NCI-H2029 treated with DMSO at 0.1 percent for 48 hours (cell line): ENCODE results near the gene RXFP4.

Experiments used
- DNase-seq: peaks from one replicate; lab custom pipeline; 2025; lab: John Stamatoyannopoulos, UW

Gene RXFP4

GRCh38 chr1:155931332-155932038, 10.0 kb upstream of the RXFP4 start:
- no peak for DNase-seq

GRCh38 chr1:155932081-155932480, 9.4 kb upstream of the RXFP4 start:
- DNase-seq, result no peak

GRCh38 chr1:155932487-155932886, 9.0 kb upstream of the RXFP4 start:
- no peak for DNase-seq

- DNase-seq, result no peak
These were observed 7.8 kb upstream of the RXFP4 start for GRCh38 chr1:155933591-155934096.

GRCh38 chr1:155934097-155934935, 7.1 kb upstream of the RXFP4 start, which contains the start of gene KHDC4:
KHDC4 (minus strand) TSS chr1:155934413; CDS start chr1:155934373, 40 bp downstream.
- DNase-seq, result peak; percentile 95

- peak; percentile 14 for DNase-seq
These were observed 6.4 kb upstream of the RXFP4 start for GRCh38 chr1:155934936-155935590.

- peak; percentile 25 for DNase-seq
These were observed 3.2 kb upstream of the RXFP4 start for GRCh38 chr1:155938220-155938627.

- peak; percentile 63 for DNase-seq
These were observed 901 bp upstream of the RXFP4 start for GRCh38 chr1:155940482-155940992.

GRCh38 chr1:155941845-155942531, 550 bp downstream of the RXFP4 start:
- DNase-seq, result no peak

- DNase-seq, result no peak
These were observed 1.2 kb downstream of the RXFP4 start for GRCh38 chr1:155942578-155943141.

- DNase-seq, result no peak
These were observed 3.0 kb downstream of the RXFP4 start for GRCh38 chr1:155944444-155944799.

- DNase-seq, result no peak
These were observed 5.3 kb downstream of the RXFP4 start for GRCh38 chr1:155946633-155947219.

GRCh38 chr1:155947292-155947691, 5.9 kb downstream of the RXFP4 start:
- DNase-seq, result no peak

- no peak for DNase-seq
These were observed 6.3 kb downstream of the RXFP4 start for GRCh38 chr1:155947741-155948140.

- DNase-seq, result no peak
These were observed 9.4 kb downstream of the RXFP4 start for GRCh38 chr1:155950829-155951228.

GRCh38 chr1:155951753-155952504, 10.5 kb downstream of the RXFP4 start:
- no peak for DNase-seq

- DNase-seq, result no peak
These were observed 11.1 kb downstream of the RXFP4 start for GRCh38 chr1:155952505-155952890.

- DNase-seq, result no peak
These were observed 13.2 kb downstream of the RXFP4 start for GRCh38 chr1:155954645-155955044.

GRCh38 chr1:155957411-155957915, 16.0 kb downstream of the RXFP4 start:
- no peak for DNase-seq
